DOHH2 (cell line): ENCODE results near the gene PTBP3.

Source experiments
- EZH2phosphoT487 ChIP-seq: fragments of 200-600 bp; sonication (generic); IDR thresholded peaks from 2 replicates; pipeline ENCODE4 v1.6.1; 2017; ENCODE audit warnings: borderline replicate concordance, mild to moderate bottlenecking, antibody characterized with exemption, low read length, moderate library complexity, mixed read lengths
- TF ChIP-seq, protein P1 (sequence below): fragments of 200-600 bp; sonication (generic); IDR thresholded peaks from one replicate; pipeline ENCODE4 v1.5.1; 2014; ENCODE audit warnings: antibody characterized with exemption, mild to moderate bottlenecking, low read depth, low read length; ENCODE audit not compliant: poor library complexity, severe bottlenecking

DNA sequence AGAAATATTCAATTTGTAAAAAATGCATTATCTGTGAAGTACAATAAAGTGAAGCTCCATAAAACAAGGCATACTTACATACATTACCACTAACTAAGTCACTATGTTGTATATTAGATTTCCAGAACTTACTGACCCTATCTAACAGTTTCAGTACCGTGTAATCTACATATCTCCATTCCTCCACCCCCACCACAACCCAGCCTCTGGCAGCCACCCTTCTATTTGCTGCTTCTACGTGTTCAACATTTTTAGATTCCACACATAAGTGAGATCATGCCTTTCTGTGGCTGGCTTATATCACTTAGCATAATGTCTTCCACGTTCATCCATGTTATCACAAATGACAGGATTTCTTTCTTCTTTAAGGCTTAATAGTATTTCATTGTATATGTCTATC, 31.3 kb upstream of the PTBP3 start:
- TF ChIP-seq EZH2phosphoT487 = no peak
- TF ChIP-seq, protein P1, sequence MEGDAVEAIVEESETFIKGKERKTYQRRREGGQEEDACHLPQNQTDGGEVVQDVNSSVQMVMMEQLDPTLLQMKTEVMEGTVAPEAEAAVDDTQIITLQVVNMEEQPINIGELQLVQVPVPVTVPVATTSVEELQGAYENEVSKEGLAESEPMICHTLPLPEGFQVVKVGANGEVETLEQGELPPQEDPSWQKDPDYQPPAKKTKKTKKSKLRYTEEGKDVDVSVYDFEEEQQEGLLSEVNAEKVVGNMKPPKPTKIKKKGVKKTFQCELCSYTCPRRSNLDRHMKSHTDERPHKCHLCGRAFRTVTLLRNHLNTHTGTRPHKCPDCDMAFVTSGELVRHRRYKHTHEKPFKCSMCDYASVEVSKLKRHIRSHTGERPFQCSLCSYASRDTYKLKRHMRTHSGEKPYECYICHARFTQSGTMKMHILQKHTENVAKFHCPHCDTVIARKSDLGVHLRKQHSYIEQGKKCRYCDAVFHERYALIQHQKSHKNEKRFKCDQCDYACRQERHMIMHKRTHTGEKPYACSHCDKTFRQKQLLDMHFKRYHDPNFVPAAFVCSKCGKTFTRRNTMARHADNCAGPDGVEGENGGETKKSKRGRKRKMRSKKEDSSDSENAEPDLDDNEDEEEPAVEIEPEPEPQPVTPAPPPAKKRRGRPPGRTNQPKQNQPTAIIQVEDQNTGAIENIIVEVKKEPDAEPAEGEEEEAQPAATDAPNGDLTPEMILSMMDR = no peak
